B cell (primary cell): ENCODE data around the gene HADHB.

Experiments
- EZH2 ChIP-seq: IDR thresholded peaks from 2 replicates; pipeline ENCODE4 v1.6.1; 2012; ENCODE audit warnings: borderline replicate concordance, low read depth, mild to moderate bottlenecking, moderate library complexity, low read length; ENCODE audit not compliant: insufficient read depth, poor library complexity, severe bottlenecking
- TF ChIP-seq, protein P1 (sequence below): fragments of 200-600 bp; IDR thresholded peaks from one replicate; pipeline ENCODE4 v1.8.0; 2022; ENCODE audit warnings: antibody characterized with exemption, mild to moderate bottlenecking

DNA sequence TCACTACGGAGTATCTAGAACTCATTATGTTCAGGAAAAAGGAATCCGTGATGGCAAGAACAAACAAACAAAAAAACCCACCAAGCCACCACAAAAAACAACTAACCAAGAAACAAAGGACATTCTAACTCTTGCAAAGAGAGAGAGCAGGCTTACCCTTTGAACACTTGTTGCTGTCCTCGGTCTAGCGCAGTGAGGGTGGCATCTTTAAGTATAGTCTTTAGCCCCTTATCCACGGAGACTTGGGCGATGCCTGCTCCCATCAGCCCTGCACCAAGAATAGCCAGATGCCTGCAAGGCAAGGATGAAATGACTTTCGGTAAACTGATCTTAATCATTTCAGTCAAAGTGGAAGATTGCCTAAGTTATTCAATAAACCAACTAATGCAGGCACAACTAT is 40.8 kb upstream of the HADHB start:
- TF ChIP-seq, protein P1, sequence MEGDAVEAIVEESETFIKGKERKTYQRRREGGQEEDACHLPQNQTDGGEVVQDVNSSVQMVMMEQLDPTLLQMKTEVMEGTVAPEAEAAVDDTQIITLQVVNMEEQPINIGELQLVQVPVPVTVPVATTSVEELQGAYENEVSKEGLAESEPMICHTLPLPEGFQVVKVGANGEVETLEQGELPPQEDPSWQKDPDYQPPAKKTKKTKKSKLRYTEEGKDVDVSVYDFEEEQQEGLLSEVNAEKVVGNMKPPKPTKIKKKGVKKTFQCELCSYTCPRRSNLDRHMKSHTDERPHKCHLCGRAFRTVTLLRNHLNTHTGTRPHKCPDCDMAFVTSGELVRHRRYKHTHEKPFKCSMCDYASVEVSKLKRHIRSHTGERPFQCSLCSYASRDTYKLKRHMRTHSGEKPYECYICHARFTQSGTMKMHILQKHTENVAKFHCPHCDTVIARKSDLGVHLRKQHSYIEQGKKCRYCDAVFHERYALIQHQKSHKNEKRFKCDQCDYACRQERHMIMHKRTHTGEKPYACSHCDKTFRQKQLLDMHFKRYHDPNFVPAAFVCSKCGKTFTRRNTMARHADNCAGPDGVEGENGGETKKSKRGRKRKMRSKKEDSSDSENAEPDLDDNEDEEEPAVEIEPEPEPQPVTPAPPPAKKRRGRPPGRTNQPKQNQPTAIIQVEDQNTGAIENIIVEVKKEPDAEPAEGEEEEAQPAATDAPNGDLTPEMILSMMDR: no peak
- no peak for TF ChIP-seq EZH2
